ENCODE data around the gene PERM1. TPM values are rescaled to one million over a fixed set of nuclear protein-coding genes. Genes with fewer than 3 reads are reported as not detected.

Gene PERM1
- total RNA-seq, 4 donors from 2014 or later, result 0.22 TPM; not detected in 3

- Histone ChIP-seq H3K27ac (peak overlapping the region in 1 of 3 donors; percentile 87), H3K36me3 (no peaks in the 10 kb centered on the region), H3K27me3 (peaks cover 12% of the 10 kb centered on the region), H3K9me3 (no peaks in the 10 kb centered on the region), H3K4me3 (replicated peaks in 1 of 3) (peak overlapping the region in 1 of 3 donors; percentile 29), H3K4me1 (peaks cover 17 to 57% of the 10 kb centered on the region in 2 donors)
- TF ChIP-seq CTCF (IDR thresholded peaks at IDR 0.05) (peak in 1 of 6 experiments; percentile 5), POLR2A (IDR thresholded peaks at IDR 0.05) (no peak)
- 1 to 2% methylated on average over 12 to 43 of the region's 86 CpGs for whole genome bisulfite sequencing, 2 donors
- intact Hi-C loops (cut with DNase I), result no loop called here
- DNase-seq, result peak; percentile 34 to 44
Measured at GRCh38 chr1:940107-941014, 41.5 kb downstream of the PERM1 start.

GRCh38 chr1:939511-940106 is 42.3 kb downstream of the PERM1 start:
- Histone ChIP-seq H3K9me3 (no peaks in the 10 kb centered on the region), H3K36me3 (no peaks in the 10 kb centered on the region), H3K4me1 (peaks cover 18 to 64% of the 10 kb centered on the region in 2 donors), H3K27me3 (peaks cover 12% of the 10 kb centered on the region), H3K4me3 (replicated peaks in 1 of 3) (no peak overlapping the region), H3K27ac (peak overlapping the region in 1 of 3 donors; percentile 87)
- no peak for TF ChIP-seq POLR2A (IDR thresholded peaks at IDR 0.05)
- no peak for TF ChIP-seq CTCF (IDR thresholded peaks at IDR 0.05)
- no peak for DNase-seq
- intact Hi-C loops (cut with DNase I), result no loop called here
- 29 to 43% methylated on average over 6 to 12 of the region's 21 CpGs for WGBS, 2 donors

DNA sequence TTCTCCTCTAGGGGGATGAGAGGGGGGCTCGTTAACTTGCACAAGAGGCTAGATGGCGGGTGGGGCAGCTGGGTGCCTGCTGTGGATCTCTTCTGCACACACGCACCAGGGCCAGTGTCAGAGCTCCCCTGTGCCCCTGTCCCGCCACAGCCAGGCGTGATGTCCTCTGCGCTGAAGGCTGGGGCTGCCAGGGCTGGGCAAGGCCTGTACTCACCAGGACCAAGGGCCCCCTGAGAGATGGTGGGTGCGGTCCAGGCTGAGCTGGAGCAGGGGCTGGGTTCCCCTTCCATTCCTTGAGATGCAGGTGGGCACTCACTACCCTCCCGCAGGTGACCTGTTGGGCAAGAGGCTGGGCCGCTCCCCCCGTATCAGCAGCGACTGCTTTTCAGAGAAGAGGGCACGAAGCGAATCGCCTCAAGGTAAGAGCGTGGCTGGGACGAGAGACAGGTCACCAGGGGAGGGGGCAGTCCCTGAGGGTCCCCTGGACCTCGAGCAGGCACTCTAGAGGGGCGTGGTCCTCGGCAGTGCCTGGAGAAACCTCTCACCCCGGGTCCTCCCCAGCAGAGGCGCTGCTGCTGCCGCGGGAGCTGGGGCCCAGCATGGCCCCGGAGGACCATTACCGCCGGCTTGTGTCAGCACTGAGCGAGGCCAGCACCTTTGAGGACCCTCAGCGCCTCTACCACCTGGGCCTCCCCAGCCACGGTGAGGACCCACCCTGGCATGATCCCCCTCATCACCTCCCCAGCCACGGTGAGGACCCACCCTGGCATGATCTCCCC is 43.0 kb downstream of the PERM1 start:
- TF ChIP-seq CTCF (IDR thresholded peaks at IDR 0.05), result no peak
- no peak for TF ChIP-seq POLR2A (IDR thresholded peaks at IDR 0.05)
- H3K9me3 ChIP-seq, result no peaks in the 10 kb centered on the region
- peaks cover 12% of the 10 kb centered on the region for H3K27me3 ChIP-seq
- no peaks in the 10 kb centered on the region for H3K36me3 ChIP-seq
- no peak for DNase-seq
- peak overlapping the region in 1 of 3 donors; percentile 87 for H3K27ac ChIP-seq
- H3K4me3 ChIP-seq (replicated peaks in 1 of 3), result no peak overlapping the region
- peaks cover 18 to 64% of the 10 kb centered on the region in 2 donors for H3K4me1 ChIP-seq
- intact Hi-C loops (cut with DNase I), result no loop called here
- 65 to 76% methylated on average over 16 of the region's 30 CpGs for WGBS, 2 donors

DNA sequence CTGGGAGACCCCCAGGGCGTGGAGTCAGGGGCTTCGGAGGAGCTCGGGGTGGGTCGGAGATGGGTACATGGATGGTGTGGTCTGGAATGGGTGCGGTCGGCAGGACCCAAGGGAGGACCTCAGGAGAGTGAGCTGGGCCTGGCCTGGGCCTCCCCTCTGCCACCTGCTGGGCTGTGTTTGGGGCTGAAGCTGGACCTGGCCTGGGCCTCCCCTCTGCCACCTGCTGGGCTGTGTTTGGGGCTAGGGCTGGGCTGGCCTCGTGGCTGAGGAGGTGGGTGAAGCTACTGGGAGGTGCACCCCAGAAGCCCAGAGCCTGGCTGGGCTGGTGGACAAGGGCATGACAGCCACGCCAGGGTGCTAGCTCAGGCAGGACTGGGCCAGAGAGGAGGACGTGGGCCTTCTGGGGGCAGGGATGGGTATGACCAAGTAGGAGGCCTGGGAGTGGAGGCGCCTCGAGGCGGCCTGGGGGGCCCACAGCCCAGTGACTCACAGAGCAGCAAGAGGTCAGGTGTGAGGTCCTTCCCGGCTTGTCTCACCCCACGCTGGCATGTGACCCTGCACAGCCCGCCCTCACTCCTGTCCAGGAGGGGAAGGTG is 43.7 kb downstream of the PERM1 start:
- 70 to 71% methylated on average over 13 to 15 of the region's 15 CpGs for WGBS, 2 donors
- intact Hi-C loops (cut with DNase I), result no loop called here
- no peaks in the 10 kb centered on the region for H3K36me3 ChIP-seq
- TF ChIP-seq POLR2A (IDR thresholded peaks at IDR 0.05) (no peak), CTCF (IDR thresholded peaks at IDR 0.05) (peak in 3 of 6 experiments; percentile 20 to 51 (median 31))
- no peak overlapping the region for H3K4me3 ChIP-seq (replicated peaks in 1 of 3)
- peak in 1 of 2 donors; percentile 41 for DNase-seq
- H3K9me3 ChIP-seq, result no peaks in the 10 kb centered on the region
- peaks cover 12% of the 10 kb centered on the region for H3K27me3 ChIP-seq
- peaks cover 22 to 63% of the 10 kb centered on the region in 2 donors for H3K4me1 ChIP-seq
- H3K27ac ChIP-seq, result no peak overlapping the region

All from thyroid gland (tissue), 4 donors.